HEK293 (cell line): ENCODE results near the gene POC1B.
A peak's percentile ranks its signal among the peaks of the same experiment; 100 is the strongest.

Experiments used
- CTCF ChIA-PET: fragments of 350-600 bp; formaldehyde crosslinking; extraction: SDS; loops from one replicate; lab custom pipeline; 2021; ENCODE audit warnings: antibody characterized with exemption; lab: Yijun Ruan, JAX
- POLR2A ChIA-PET: fragments of 300-600 bp; formaldehyde crosslinking; extraction: SDS; loops from one replicate; lab custom pipeline; 2020; ENCODE audit warnings: antibody characterized with exemption, inconsistent platforms; lab: Yijun Ruan, JAX
- H3K27ac ChIP-seq: fragments of 200-500 bp; sonication (Bioruptor generic); 2 replicates; pipeline ENCODE4 v1.5.1; 2014; ENCODE audit warnings: low read depth, low read length, control low read depth, inconsistent platforms; ENCODE audit errors: extremely low read depth
- H3K36me3 ChIP-seq, 2 experiments: fragments of 200-500 bp in 1 of 2; sonication (Bioruptor generic) in 1 of 2; 1 replicate in 1 of 2; 2 replicates in 1 of 2; pipeline ENCODE4 v1.5.1; 2014 to 2017; ENCODE audit warnings: inconsistent platforms in 2 of 2, low read length in 2 of 2; ENCODE audit not compliant: control insufficient read depth in 2 of 2, insufficient read depth in 1 of 2
- H3K4me1 ChIP-seq: fragments of 200-500 bp; sonication (Bioruptor generic); 2 replicates; pipeline ENCODE4 v1.5.1; 2014; ENCODE audit warnings: mild to moderate bottlenecking, low read length, inconsistent platforms; ENCODE audit not compliant: control insufficient read depth, insufficient read depth
- H3K4me3 ChIP-seq: 2 replicates; pipeline ENCODE4 v1.5.1; 2011; ENCODE audit warnings: low read depth, mild to moderate bottlenecking, control low read depth, low read length, moderate library complexity
- H3K9me3 ChIP-seq: fragments of 200-500 bp; sonication (Bioruptor generic); 2 replicates; pipeline ENCODE4 v1.5.1; 2014; ENCODE audit warnings: low read depth, low read length, inconsistent platforms; ENCODE audit not compliant: control insufficient read depth, insufficient read depth
- EGR2 ChIP-seq: fragments of 450-650 bp; formaldehyde crosslinking; IDR thresholded peaks from 2 replicates; pipeline ENCODE4 v1.5.1; 2016; ENCODE audit warnings: low read depth, missing biosample characterization, missing genetic modification characterization
- GLI2 ChIP-seq: fragments of 450-650 bp; formaldehyde crosslinking; IDR thresholded peaks from 2 replicates; pipeline ENCODE4; 2017; ENCODE audit warnings: missing biosample characterization, missing genetic modification characterization, low read depth, borderline replicate concordance
- GLIS1 ChIP-seq: fragments of 450-650 bp; formaldehyde crosslinking; IDR thresholded peaks from 2 replicates; pipeline ENCODE4 v1.5.1; 2016; ENCODE audit warnings: missing biosample characterization, missing genetic modification characterization
- HOXD13 ChIP-seq: sonication (generic); formaldehyde crosslinking; IDR thresholded peaks from 2 replicates; pipeline ENCODE4 v1.8.0; 2022; ENCODE audit warnings: missing genetic modification reagents, borderline replicate concordance
- IKZF3 ChIP-seq: fragments of 450-650 bp; IDR thresholded peaks from 2 replicates; pipeline ENCODE4 v1.5.0; 2018; ENCODE audit warnings: missing biosample characterization, mild to moderate bottlenecking, missing genetic modification characterization, moderate library complexity
- SCRT2 ChIP-seq: fragments of 450-650 bp; formaldehyde crosslinking; IDR thresholded peaks from 2 replicates; pipeline ENCODE4 v1.5.1; 2016; ENCODE audit warnings: missing biosample characterization, missing genetic modification characterization
- ZBTB1 ChIP-seq: fragments of 450-650 bp; formaldehyde crosslinking; IDR thresholded peaks from 2 replicates; pipeline ENCODE4 v1.5.1; 2016; ENCODE audit warnings: missing biosample characterization, missing genetic modification characterization
- ZBTB49 ChIP-seq: fragments of 450-650 bp; formaldehyde crosslinking; IDR thresholded peaks from 2 replicates; pipeline ENCODE4 v1.5.1; 2016; ENCODE audit warnings: missing biosample characterization, missing genetic modification characterization, low read depth
- ZFHX2 ChIP-seq: fragments of 450-650 bp; formaldehyde crosslinking; conservative IDR thresholded peaks from 2 replicates; pipeline ENCODE4 v1.5.1; 2016; ENCODE audit warnings: missing biosample characterization, missing genetic modification characterization
- ZFP3 ChIP-seq: fragments of 450-650 bp; formaldehyde crosslinking; IDR thresholded peaks from 2 replicates; pipeline ENCODE4 v1.5.1; 2016; ENCODE audit warnings: low read depth, missing biosample characterization, missing genetic modification characterization
- ZNF114 ChIP-seq: fragments of 450-650 bp; formaldehyde crosslinking; IDR thresholded peaks from 2 replicates; pipeline ENCODE4 v1.5.0; 2017; ENCODE audit warnings: missing biosample characterization, missing genetic modification characterization
- ZNF16 ChIP-seq: fragments of 450-650 bp; formaldehyde crosslinking; IDR thresholded peaks from 2 replicates; pipeline ENCODE4 v1.5.1; 2016; ENCODE audit warnings: low read depth, missing biosample characterization, missing genetic modification characterization
- ZNF302 ChIP-seq: fragments of 450-650 bp; formaldehyde crosslinking; IDR thresholded peaks from 2 replicates; pipeline ENCODE4 v1.5.1; 2016; ENCODE audit warnings: missing biosample characterization, missing genetic modification characterization, low read depth
- ZNF354C ChIP-seq: fragments of 450-650 bp; formaldehyde crosslinking; IDR thresholded peaks from 2 replicates; pipeline ENCODE4 v1.5.1; 2016; ENCODE audit warnings: missing biosample characterization, missing genetic modification characterization, low read depth, borderline replicate concordance
- ZNF426 ChIP-seq: fragments of 450-650 bp; formaldehyde crosslinking; IDR thresholded peaks from 2 replicates; pipeline ENCODE4 v1.5.1; 2017; ENCODE audit warnings: missing biosample characterization, missing genetic modification characterization, mild to moderate bottlenecking, inconsistent platforms, moderate library complexity
- ZNF571 ChIP-seq: fragments of 450-650 bp; formaldehyde crosslinking; IDR thresholded peaks from 2 replicates; pipeline ENCODE4 v1.5.0; 2017; ENCODE audit warnings: missing biosample characterization, missing genetic modification characterization
- ZNF580 ChIP-seq: fragments of 450-650 bp; formaldehyde crosslinking; IDR thresholded peaks from 2 replicates; pipeline ENCODE4 v1.5.1; 2016; ENCODE audit warnings: missing biosample characterization, missing genetic modification characterization
- ZNF629 ChIP-seq: fragments of 450-650 bp; formaldehyde crosslinking; IDR thresholded peaks from 2 replicates; pipeline ENCODE4 v1.5.1; 2017; ENCODE audit warnings: missing biosample characterization, missing genetic modification characterization
- ZNF677 ChIP-seq: fragments of 450-650 bp; IDR thresholded peaks from 2 replicates; pipeline ENCODE4 v1.5.0; 2018; ENCODE audit warnings: missing biosample characterization, mild to moderate bottlenecking, missing genetic modification characterization, moderate library complexity
- ZNF791 ChIP-seq: fragments of 450-650 bp; formaldehyde crosslinking; IDR thresholded peaks from 2 replicates; pipeline ENCODE4 v1.5.1; 2016; ENCODE audit warnings: missing biosample characterization, missing genetic modification characterization
- ZNF843 ChIP-seq: fragments of 450-650 bp; formaldehyde crosslinking; IDR thresholded peaks from 2 replicates; pipeline ENCODE4 v1.5.1; 2016; ENCODE audit warnings: missing biosample characterization, missing genetic modification characterization
- ZSCAN23 ChIP-seq: fragments of 450-650 bp; formaldehyde crosslinking; IDR thresholded peaks from 2 replicates; pipeline ENCODE4 v1.5.1; 2016; ENCODE audit warnings: missing biosample characterization, missing genetic modification characterization
- TF ChIP-seq, protein P1 (sequence below): fragments of 450-650 bp; formaldehyde crosslinking; IDR thresholded peaks from 2 replicates; pipeline ENCODE4 v1.5.1; 2017; ENCODE audit warnings: missing biosample characterization, missing genetic modification characterization
- TF ChIP-seq, protein P2 (sequence below): fragments of 450-650 bp; formaldehyde crosslinking; IDR thresholded peaks from 2 replicates; pipeline ENCODE4 v1.5.1; 2016; ENCODE audit warnings: missing biosample characterization, missing genetic modification characterization

Gene POC1B

GRCh38 chr12:89568484-89568883 lies 42.6 kb upstream of the POC1B start:
- H3K27ac ChIP-seq, result no peak overlapping the region
- ChIA-PET POLR2A (no interaction called here), CTCF (no interaction called here)
- no peaks in the 10 kb centered on the region for H3K36me3 ChIP-seq
- no peak overlapping the region for H3K4me3 ChIP-seq
- H3K4me1 ChIP-seq, result no peaks in the 10 kb centered on the region
- TF ChIP-seq SCRT2 (tag by site-specific recombination) (peak; percentile 34; the same call in 1 of the 2 replicates), ZBTB1 (no peak)
- H3K9me3 ChIP-seq, result no peaks in the 10 kb centered on the region

DNA sequence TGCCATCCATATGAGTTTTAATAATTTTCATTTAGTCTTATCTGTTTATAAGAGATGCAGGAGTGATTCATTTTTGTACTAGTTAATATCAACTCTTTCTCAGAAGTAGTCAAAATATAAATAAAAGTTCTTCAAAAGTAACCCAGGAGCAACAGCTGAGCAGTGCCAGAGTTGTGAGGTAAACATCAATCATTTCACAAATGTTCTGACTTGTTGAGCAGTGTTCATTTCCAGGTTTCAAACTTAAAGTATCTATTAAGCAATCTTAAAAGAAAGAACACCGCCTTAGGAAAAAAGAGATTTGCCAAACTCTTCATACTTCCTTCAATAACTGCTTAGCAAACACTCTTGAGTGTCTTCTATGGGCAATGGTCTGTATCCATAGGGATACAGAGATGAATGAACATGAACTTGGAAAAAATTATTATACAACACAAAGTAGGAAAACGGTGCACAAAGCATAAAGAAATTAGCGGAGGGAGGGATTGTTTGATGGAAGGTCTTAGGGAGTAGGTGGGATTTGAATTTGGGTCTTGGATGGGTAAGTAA lies 41.9 kb upstream of the POC1B start:
- CTCF ChIA-PET, result no interaction called here
- H3K4me1 ChIP-seq, result no peaks in the 10 kb centered on the region
- POLR2A ChIA-PET, result no interaction called here
- no peaks in the 10 kb centered on the region for H3K36me3 ChIP-seq
- no peaks in the 10 kb centered on the region for H3K9me3 ChIP-seq
- no peak overlapping the region for H3K27ac ChIP-seq
- TF ChIP-seq, protein P1, sequence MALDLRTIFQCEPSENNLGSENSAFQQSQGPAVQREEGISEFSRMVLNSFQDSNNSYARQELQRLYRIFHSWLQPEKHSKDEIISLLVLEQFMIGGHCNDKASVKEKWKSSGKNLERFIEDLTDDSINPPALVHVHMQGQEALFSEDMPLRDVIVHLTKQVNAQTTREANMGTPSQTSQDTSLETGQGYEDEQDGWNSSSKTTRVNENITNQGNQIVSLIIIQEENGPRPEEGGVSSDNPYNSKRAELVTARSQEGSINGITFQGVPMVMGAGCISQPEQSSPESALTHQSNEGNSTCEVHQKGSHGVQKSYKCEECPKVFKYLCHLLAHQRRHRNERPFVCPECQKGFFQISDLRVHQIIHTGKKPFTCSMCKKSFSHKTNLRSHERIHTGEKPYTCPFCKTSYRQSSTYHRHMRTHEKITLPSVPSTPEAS (tag by site-specific recombination), result no peak
- no peak for TF ChIP-seq GLI2
- TF ChIP-seq ZNF114 (tag by site-specific recombination), result no peak
- TF ChIP-seq HOXD13, result no peak
- no peak for TF ChIP-seq ZNF580 (tag by site-specific recombination)
- TF ChIP-seq GLIS1 (tag by site-specific recombination), result no peak
- no peak for TF ChIP-seq ZNF426 (tag by site-specific recombination)
- TF ChIP-seq ZNF16 (tag by site-specific recombination), result no peak
- no peak for TF ChIP-seq ZNF302 (tag by site-specific recombination)
- H3K4me3 ChIP-seq, result no peak overlapping the region

DNA sequence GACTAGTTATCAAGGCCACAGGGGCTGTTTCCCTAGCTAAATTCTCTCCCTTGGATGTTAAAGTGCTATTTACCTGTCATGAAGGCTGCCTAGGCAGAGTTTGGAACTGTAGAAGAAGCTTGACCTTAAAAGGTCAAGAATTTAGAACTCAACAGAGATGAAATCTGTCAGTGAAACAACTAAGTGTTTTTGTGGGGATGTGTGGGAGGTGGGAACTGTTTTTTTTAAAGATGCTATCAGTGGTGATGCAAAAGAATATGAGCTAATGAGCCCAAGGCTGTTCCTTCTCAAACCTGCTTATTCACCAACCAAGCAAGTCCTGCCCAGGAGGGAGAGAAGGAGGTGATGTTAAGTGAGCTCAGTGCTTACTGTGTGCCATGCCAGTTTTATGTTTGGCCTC lies 40.8 kb upstream of the POC1B start:
- ChIA-PET POLR2A (no interaction called here), CTCF (interaction anchor here (0.7 to 1.5 kb wide), 2 partner anchors 23 to 1342 kb away, joined by 3 read pairs; no protein-coding TSS in a partner anchor)
- TF ChIP-seq EGR2 (tag by site-specific recombination) (peak; percentile 66), ZFHX2 (tag by site-specific recombination) (peak; percentile 43; the same call in 1 of the 2 replicates), ZNF791 (no peak), ZNF843 (0 out of 2 replicates have a peak, but pooled peaks have one; percentile 15)
- Histone ChIP-seq H3K4me1 (no peaks in the 10 kb centered on the region), H3K27ac (no peak overlapping the region), H3K4me3 (no peak overlapping the region), H3K36me3 (no peaks in the 10 kb centered on the region), H3K9me3 (no peaks in the 10 kb centered on the region; the same call in 1 of the 2 replicates)

- no peak for TF ChIP-seq ZNF677
- no peak for TF ChIP-seq ZNF629
- no peak for TF ChIP-seq ZFP3 (tag by site-specific recombination)
- no peak for TF ChIP-seq ZNF580 (tag by site-specific recombination)
- TF ChIP-seq IKZF3 (tag by site-specific recombination), result no peak
- TF ChIP-seq, protein P2, sequence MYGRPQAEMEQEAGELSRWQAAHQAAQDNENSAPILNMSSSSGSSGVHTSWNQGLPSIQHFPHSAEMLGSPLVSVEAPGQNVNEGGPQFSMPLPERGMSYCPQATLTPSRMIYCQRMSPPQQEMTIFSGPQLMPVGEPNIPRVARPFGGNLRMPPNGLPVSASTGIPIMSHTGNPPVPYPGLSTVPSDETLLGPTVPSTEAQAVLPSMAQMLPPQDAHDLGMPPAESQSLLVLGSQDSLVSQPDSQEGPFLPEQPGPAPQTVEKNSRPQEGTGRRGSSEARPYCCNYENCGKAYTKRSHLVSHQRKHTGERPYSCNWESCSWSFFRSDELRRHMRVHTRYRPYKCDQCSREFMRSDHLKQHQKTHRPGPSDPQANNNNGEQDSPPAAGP (tag by site-specific recombination), result no peak
- TF ChIP-seq ZNF571 (tag by site-specific recombination), result no peak
- no peak for TF ChIP-seq ZSCAN23 (tag by site-specific recombination)
- TF ChIP-seq ZBTB49 (tag by site-specific recombination), result no peak
- TF ChIP-seq ZNF354C, result no peak
- H3K9me3 ChIP-seq, result no peaks in the 10 kb centered on the region; the same call in 1 of the 2 replicates
- H3K27ac ChIP-seq, result no peak overlapping the region
- H3K4me1 ChIP-seq, result no peaks in the 10 kb centered on the region
- no peaks in the 10 kb centered on the region for H3K36me3 ChIP-seq
- H3K4me3 ChIP-seq, result no peak overlapping the region
- ChIA-PET CTCF (interaction anchor here (0.6 kb wide), 1 partner anchor 101 kb away, joined by 3 read pairs; no protein-coding TSS in a partner anchor), POLR2A (no interaction called here)
These were observed 39.2 kb upstream of the POC1B start for GRCh38 chr12:89565002-89565401.
